Upper lobe of right lung (tissue), 1 donor: ENCODE data around the gene EPAS1. TPM values are rescaled to one million over a fixed set of nuclear protein-coding genes. Genes with fewer than 3 reads are reported as not detected.

Experiments
- ATAC-seq: fragments of 200-7000 bp; cut with Tn5 transposase; one replicate; pipeline ENCODE4 v1.9.1; 2020; ENCODE audit warnings: mild to moderate bottlenecking, moderate library complexity
- DNase-seq: peaks from one replicate; pipeline ENCODE4 v3.0.0-alpha.2; 2020
- H3K27ac ChIP-seq: fragments of 200-600 bp; one replicate; pipeline ENCODE4 v1.8.0; 2022
- H3K27me3 ChIP-seq: fragments of 200-600 bp; one replicate; pipeline ENCODE4 v1.8.0; 2022; ENCODE audit warnings: mild to moderate bottlenecking
- H3K36me3 ChIP-seq: fragments of 200-600 bp; one replicate; pipeline ENCODE4 v1.8.0; 2022
- H3K4me1 ChIP-seq: fragments of 200-600 bp; one replicate; pipeline ENCODE4 v1.8.0; 2022
- H3K4me3 ChIP-seq: fragments of 200-600 bp; one replicate; pipeline ENCODE4 v1.8.0; 2022; ENCODE audit warnings: mild to moderate bottlenecking
- H3K9me3 ChIP-seq: fragments of 200-600 bp; one replicate; pipeline ENCODE4 v1.8.0; 2022
- CTCF ChIP-seq: fragments of 200-600 bp; IDR thresholded peaks from one replicate; pipeline ENCODE4 v1.8.0; 2022; ENCODE audit warnings: antibody characterized with exemption
- intact Hi-C: fragments of 100-400 bp; cut with DNase I; formaldehyde crosslinking; loops from one replicate; pipeline ENCODE4 v1.11.0; 2022
- total RNA-seq: library from RNA; stranded (reverse); fragmentation: NEBNext Ultra II Directional; extraction: Animal tissue kit (Norgen Biotek cat#: 25700); gene quantifications from one replicate; pipeline ENCODE4 v1.2.1, GENCODE V29; 2021
- donor health status: DM: no; HTN: yes; CAD: no; lungs with severe emphysema.

Gene EPAS1
- total RNA-seq, 1 donor from 2014 or later: 1,593 TPM

GRCh38 chr2:46325182-46325928, 28.1 kb downstream of the EPAS1 start:
- no peak overlapping the region for H3K27ac ChIP-seq
- no peaks in the 10 kb centered on the region for H3K36me3 ChIP-seq
- no peaks in the 10 kb centered on the region for H3K27me3 ChIP-seq
- DNase-seq (no peak), ATAC-seq (no peak)
- peaks cover 96% of the 10 kb centered on the region for H3K4me1 ChIP-seq
- intact Hi-C loops: no loop called here
- H3K4me3 ChIP-seq: no peak overlapping the region
- no peaks in the 10 kb centered on the region for H3K9me3 ChIP-seq
- no peak for TF ChIP-seq CTCF

GRCh38 chr2:46326231-46326980, 29.2 kb downstream of the EPAS1 start:
- no peak for TF ChIP-seq CTCF
- H3K36me3 ChIP-seq: no peaks in the 10 kb centered on the region
- intact Hi-C loops: no loop called here
- H3K4me3 ChIP-seq: no peak overlapping the region
- H3K4me1 ChIP-seq: peaks cover 96% of the 10 kb centered on the region
- H3K27ac ChIP-seq: peak overlapping the region; percentile 59
- ATAC-seq: peak; percentile 70
- no peaks in the 10 kb centered on the region for H3K27me3 ChIP-seq
- H3K9me3 ChIP-seq: no peaks in the 10 kb centered on the region
- DNase-seq: no peak

- peak; percentile 21 for TF ChIP-seq CTCF
- no peaks in the 10 kb centered on the region for H3K9me3 ChIP-seq
- H3K27ac ChIP-seq: peak overlapping the region; percentile 58
- peaks cover 95% of the 10 kb centered on the region for H3K4me1 ChIP-seq
- H3K27me3 ChIP-seq: no peaks in the 10 kb centered on the region
- ATAC-seq (no peak), DNase-seq (no peak)
- no peak overlapping the region for H3K4me3 ChIP-seq
- intact Hi-C loops: no loop called here
- no peaks in the 10 kb centered on the region for H3K36me3 ChIP-seq
Measured at GRCh38 chr2:46327627-46328026, 30.4 kb downstream of the EPAS1 start.

GRCh38 chr2:46328291-46328690, 31.1 kb downstream of the EPAS1 start:
- DNase-seq (no peak), ATAC-seq (no peak)
- H3K27ac ChIP-seq: peak overlapping the region; percentile 58
- no peaks in the 10 kb centered on the region for H3K27me3 ChIP-seq
- H3K9me3 ChIP-seq: no peaks in the 10 kb centered on the region
- H3K36me3 ChIP-seq: no peaks in the 10 kb centered on the region
- H3K4me3 ChIP-seq: no peak overlapping the region
- TF ChIP-seq CTCF: no peak
- intact Hi-C loops: no loop called here
- peaks cover 95% of the 10 kb centered on the region for H3K4me1 ChIP-seq

- DNase-seq (no peak), ATAC-seq (no peak)
- TF ChIP-seq CTCF: no peak
- intact Hi-C loops: no loop called here
- Histone ChIP-seq H3K9me3 (no peaks in the 10 kb centered on the region), H3K4me1 (peaks cover 93% of the 10 kb centered on the region), H3K36me3 (no peaks in the 10 kb centered on the region), H3K27ac (no peak overlapping the region), H3K27me3 (no peaks in the 10 kb centered on the region), H3K4me3 (no peak overlapping the region)
Measured at GRCh38 chr2:46328829-46329228, 31.6 kb downstream of the EPAS1 start.
